Measurements from ENCODE around the gene STEAP1. TPM values are rescaled to one million over a fixed set of nuclear protein-coding genes. Genes with fewer than 3 reads are reported as not detected.
A peak's percentile ranks its signal among the peaks of the same experiment; 100 is the strongest.
"Not testable (repeated sequence)": the region's sequence is repeated elsewhere in the genome, so short reads cannot be mapped to it uniquely, and the experiment has no call there.

The STEAP1 gene
- total RNA-seq, 1 experiment from 2014 or later, result 30.1 TPM

GRCh38 chr7:90166153-90166552, 11.9 kb downstream of the STEAP1 start:
- DNase-seq, result no peak
- H3K4me3 ChIP-seq, result no peak overlapping the region
- peaks cover 10% of the 10 kb centered on the region for H3K36me3 ChIP-seq
- no peaks in the 10 kb centered on the region for H3K27me3 ChIP-seq
- peaks cover 3% of the 10 kb centered on the region; the same call in 1 of the 2 replicates for H3K9me3 ChIP-seq

- no peaks in the 10 kb centered on the region for H3K27me3 ChIP-seq
- H3K9me3 ChIP-seq, result peaks cover 3% of the 10 kb centered on the region; the same call in 1 of the 2 replicates
- peaks cover 8% of the 10 kb centered on the region for H3K36me3 ChIP-seq
These were observed 13.1 kb downstream of the STEAP1 start for GRCh38 chr7:90167361-90167760.

GRCh38 chr7:90169891-90170290, 15.6 kb downstream of the STEAP1 start:
- no peaks in the 10 kb centered on the region for H3K27me3 ChIP-seq
- peaks cover 3% of the 10 kb centered on the region; the same call in 1 of the 2 replicates for H3K9me3 ChIP-seq
- DNase-seq, result no peak
- no peak overlapping the region for H3K4me3 ChIP-seq
- no peaks in the 10 kb centered on the region for H3K36me3 ChIP-seq

More at GRCh38 chr7:90167361-90167760, 13.1 kb downstream of the STEAP1 start:
- DNase-seq, result no peak
- H3K4me3 ChIP-seq, result no peak overlapping the region

GRCh38 chr7:90172121-90172520, 17.9 kb downstream of the STEAP1 start:
- Histone ChIP-seq H3K36me3 (no peaks in the 10 kb centered on the region), H3K4me3 (no peak overlapping the region), H3K9me3 (peaks cover 3% of the 10 kb centered on the region; the same call in 1 of the 2 replicates), H3K27me3 (no peaks in the 10 kb centered on the region)
- DNase-seq, result no peak

GRCh38 chr7:90172624-90173023, 18.4 kb downstream of the STEAP1 start:
- DNase-seq, result no peak
- H3K27me3 ChIP-seq, result no peaks in the 10 kb centered on the region

GRCh38 chr7:90173127-90173844, 19.0 kb downstream of the STEAP1 start:
- Histone ChIP-seq H3K36me3 (no peaks in the 10 kb centered on the region), H3K4me3 (no peak overlapping the region), H3K9me3 (peaks cover 3% of the 10 kb centered on the region; the same call in 1 of the 2 replicates), H3K27me3 (no peaks in the 10 kb centered on the region)
- no peak for DNase-seq

More at GRCh38 chr7:90172624-90173023, 18.4 kb downstream of the STEAP1 start:
- Histone ChIP-seq H3K36me3 (no peaks in the 10 kb centered on the region), H3K4me3 (no peak overlapping the region), H3K9me3 (peaks cover 3% of the 10 kb centered on the region; the same call in 1 of the 2 replicates)

GRCh38 chr7:90175667-90176066, 21.4 kb downstream of the STEAP1 start:
- no peaks in the 10 kb centered on the region for H3K9me3 ChIP-seq
- H3K36me3 ChIP-seq, result no peaks in the 10 kb centered on the region
- no peak for DNase-seq
- no peak overlapping the region for H3K4me3 ChIP-seq
- H3K27me3 ChIP-seq, result no peaks in the 10 kb centered on the region

GRCh38 chr7:90176195-90176594, 21.9 kb downstream of the STEAP1 start:
- Histone ChIP-seq H3K4me3 (no peak overlapping the region), H3K36me3 (no peaks in the 10 kb centered on the region), H3K9me3 (no peaks in the 10 kb centered on the region), H3K27me3 (no peaks in the 10 kb centered on the region)
- DNase-seq, result no peak

GRCh38 chr7:90178166-90178565, 23.9 kb downstream of the STEAP1 start:
- Histone ChIP-seq H3K27me3 (no peaks in the 10 kb centered on the region), H3K36me3 (no peaks in the 10 kb centered on the region)

GRCh38 chr7:90178679-90179278, 24.5 kb downstream of the STEAP1 start:
- no peak overlapping the region for H3K4me3 ChIP-seq

More at GRCh38 chr7:90178166-90178565, 23.9 kb downstream of the STEAP1 start:
- DNase-seq, result no peak
- Histone ChIP-seq H3K4me3 (no peak overlapping the region), H3K9me3 (no peaks in the 10 kb centered on the region)

GRCh38 chr7:90180011-90180585, 25.8 kb downstream of the STEAP1 start:
- no peak overlapping the region for H3K4me3 ChIP-seq
- peak; percentile 19 for DNase-seq
- no peaks in the 10 kb centered on the region for H3K27me3 ChIP-seq
- no peaks in the 10 kb centered on the region for H3K36me3 ChIP-seq
- H3K9me3 ChIP-seq, result no peaks in the 10 kb centered on the region

More at GRCh38 chr7:90178679-90179278, 24.5 kb downstream of the STEAP1 start:
- H3K36me3 ChIP-seq, result no peaks in the 10 kb centered on the region
- H3K9me3 ChIP-seq, result no peaks in the 10 kb centered on the region
- peak; percentile 62 for DNase-seq
- no peaks in the 10 kb centered on the region for H3K27me3 ChIP-seq

- no peaks in the 10 kb centered on the region for H3K9me3 ChIP-seq
- H3K27me3 ChIP-seq, result no peaks in the 10 kb centered on the region
- no peak overlapping the region for H3K4me3 ChIP-seq
- DNase-seq, result no peak
- no peaks in the 10 kb centered on the region for H3K36me3 ChIP-seq
These were observed 26.4 kb downstream of the STEAP1 start for GRCh38 chr7:90180649-90181048.

GRCh38 chr7:90181485-90181884, 27.2 kb downstream of the STEAP1 start:
- Histone ChIP-seq H3K9me3 (no peaks in the 10 kb centered on the region), H3K27me3 (no peaks in the 10 kb centered on the region), H3K4me3 (no peak overlapping the region), H3K36me3 (no peaks in the 10 kb centered on the region)
- no peak for DNase-seq

- DNase-seq, H3K27me3 ChIP-seq, H3K36me3 ChIP-seq, H3K9me3 ChIP-seq, H3K4me3 ChIP-seq: not testable (repeated sequence)
These were observed 32.0 kb downstream of the STEAP1 start for GRCh38 chr7:90186290-90186689.

GRCh38 chr7:90187507-90188050, 33.3 kb downstream of the STEAP1 start:
- H3K9me3 ChIP-seq, result no peaks in the 10 kb centered on the region
- no peaks in the 10 kb centered on the region for H3K36me3 ChIP-seq
- no peak overlapping the region for H3K4me3 ChIP-seq
- no peak for DNase-seq
- H3K27me3 ChIP-seq, result no peaks in the 10 kb centered on the region

- Histone ChIP-seq H3K4me3 (no peak overlapping the region), H3K36me3 (no peaks in the 10 kb centered on the region), H3K9me3 (no peaks in the 10 kb centered on the region), H3K27me3 (no peaks in the 10 kb centered on the region)
- no peak for DNase-seq
These were observed 34.0 kb downstream of the STEAP1 start for GRCh38 chr7:90188281-90188680.

GRCh38 chr7:90190995-90191394, 36.7 kb downstream of the STEAP1 start:
- no peaks in the 10 kb centered on the region for H3K9me3 ChIP-seq
- DNase-seq, result no peak
- H3K27me3 ChIP-seq, result no peaks in the 10 kb centered on the region
- H3K4me3 ChIP-seq, result no peak overlapping the region
- no peaks in the 10 kb centered on the region for H3K36me3 ChIP-seq
